HUES6 (cell line): ENCODE data around the gene POLD4.
A peak's percentile ranks its signal among the peaks of the same experiment; 100 is the strongest.
"Not testable (repeated sequence)": the region's sequence is repeated elsewhere in the genome, so short reads cannot be mapped to it uniquely, and the experiment has no call there.

Experiments
- H3K27ac ChIP-seq: 2 replicates; pipeline ENCODE4 v1.7.0; 2013; ENCODE audit warnings: low read depth, mild to moderate bottlenecking, low read length, inconsistent platforms
- H3K27me3 ChIP-seq: 2 replicates; pipeline ENCODE4 v1.6.1; 2013; ENCODE audit warnings: low read length; ENCODE audit not compliant: control insufficient read depth, insufficient read depth
- H3K36me3 ChIP-seq: 2 replicates; pipeline ENCODE4 v1.6.1; 2013; ENCODE audit warnings: low read length; ENCODE audit not compliant: control insufficient read depth, insufficient read depth
- H3K4me1 ChIP-seq: 2 replicates; pipeline ENCODE4 v1.6.1; 2013; ENCODE audit warnings: low read length; ENCODE audit not compliant: control insufficient read depth, insufficient read depth
- H3K4me3 ChIP-seq: 2 replicates; pipeline ENCODE4 v1.5.1; 2013; ENCODE audit warnings: low read depth, low read length
- H3K9ac ChIP-seq: one replicate; pipeline ENCODE4 v1.6.1; 2013; ENCODE audit warnings: mild to moderate bottlenecking, low read length
- H3K9me3 ChIP-seq: 2 replicates; pipeline ENCODE4 v1.6.1; 2013; ENCODE audit warnings: low read depth, low read length; ENCODE audit not compliant: control insufficient read depth, insufficient read depth

The POLD4 gene

GRCh38 chr11:67320011-67320410 is 33.3 kb downstream of the POLD4 start:
- Histone ChIP-seq H3K36me3 (no peaks in the 10 kb centered on the region), H3K27me3 (peaks cover 38% of the 10 kb centered on the region), H3K4me1 (peaks cover 4% of the 10 kb centered on the region; the same call in 1 of the 2 replicates), H3K27ac (no peak overlapping the region), H3K9ac (no peak overlapping the region), H3K4me3 (no peak overlapping the region), H3K9me3 (no peaks in the 10 kb centered on the region)

- H3K4me3 ChIP-seq, H3K9ac ChIP-seq: not testable (repeated sequence)
Measured at GRCh38 chr11:67318876-67319275, 34.5 kb downstream of the POLD4 start.

GRCh38 chr11:67317888-67318555 is 35.3 kb downstream of the POLD4 start:
- Histone ChIP-seq H3K4me1 (peaks cover 4% of the 10 kb centered on the region; the same call in 1 of the 2 replicates), H3K36me3 (no peaks in the 10 kb centered on the region), H3K27ac (no peak overlapping the region), H3K9ac (peak overlapping the region; percentile 25), H3K4me3 (peak overlapping the region; percentile 78), H3K27me3 (peaks cover 36% of the 10 kb centered on the region), H3K9me3 (no peaks in the 10 kb centered on the region)

More at GRCh38 chr11:67318876-67319275, 34.5 kb downstream of the POLD4 start:
- not testable (repeated sequence) for H3K27ac ChIP-seq, H3K36me3 ChIP-seq, H3K4me1 ChIP-seq, H3K9me3 ChIP-seq
- H3K27me3 ChIP-seq, result peaks cover 38% of the 10 kb centered on the region

- Histone ChIP-seq H3K9me3 (no peaks in the 10 kb centered on the region), H3K9ac (peak overlapping the region; percentile 62), H3K36me3 (no peaks in the 10 kb centered on the region), H3K27me3 (peaks cover 35% of the 10 kb centered on the region), H3K4me1 (peaks cover 4% of the 10 kb centered on the region; the same call in 1 of the 2 replicates), H3K27ac (no peak overlapping the region), H3K4me3 (peak overlapping the region; percentile 78)
Measured at GRCh38 chr11:67317205-67317887, 36.0 kb downstream of the POLD4 start.

GRCh38 chr11:67316882-67317204 is 36.5 kb downstream of the POLD4 start:
- Histone ChIP-seq H3K27ac (no peak overlapping the region), H3K9ac (peak overlapping the region; percentile 62), H3K4me1 (peaks cover 4% of the 10 kb centered on the region; the same call in 1 of the 2 replicates), H3K27me3 (peaks cover 35% of the 10 kb centered on the region), H3K4me3 (peak overlapping the region; percentile 78), H3K36me3 (peaks cover 1% of the 10 kb centered on the region; the same call in 1 of the 2 replicates), H3K9me3 (no peaks in the 10 kb centered on the region)

- H3K27me3 ChIP-seq, result peaks cover 27% of the 10 kb centered on the region
- no peak overlapping the region for H3K9ac ChIP-seq
- peaks cover 8% of the 10 kb centered on the region for H3K36me3 ChIP-seq
- H3K27ac ChIP-seq, result no peak overlapping the region
- no peaks in the 10 kb centered on the region for H3K9me3 ChIP-seq
- H3K4me3 ChIP-seq, result no peak overlapping the region
- H3K4me1 ChIP-seq, result peaks cover 4% of the 10 kb centered on the region; the same call in 1 of the 2 replicates
Measured at GRCh38 chr11:67315325-67315909, 37.9 kb downstream of the POLD4 start.

- no peak overlapping the region for H3K9ac ChIP-seq
- no peak overlapping the region for H3K27ac ChIP-seq
- peaks cover 18% of the 10 kb centered on the region for H3K36me3 ChIP-seq
- no peaks in the 10 kb centered on the region for H3K9me3 ChIP-seq
- peaks cover 4% of the 10 kb centered on the region; the same call in 1 of the 2 replicates for H3K4me1 ChIP-seq
- H3K4me3 ChIP-seq, result no peak overlapping the region
- peaks cover 15% of the 10 kb centered on the region for H3K27me3 ChIP-seq
Measured at GRCh38 chr11:67314218-67314617, 39.1 kb downstream of the POLD4 start.

- peaks cover 27% of the 10 kb centered on the region for H3K36me3 ChIP-seq
- no peak overlapping the region for H3K4me3 ChIP-seq
- H3K9ac ChIP-seq, result no peak overlapping the region
- H3K4me1 ChIP-seq, result peaks cover 2% of the 10 kb centered on the region; the same call in 1 of the 2 replicates
- no peak overlapping the region for H3K27ac ChIP-seq
- H3K27me3 ChIP-seq, result peaks cover 6% of the 10 kb centered on the region
- no peaks in the 10 kb centered on the region for H3K9me3 ChIP-seq
Measured at GRCh38 chr11:67313125-67313890, 40.0 kb downstream of the POLD4 start.

GRCh38 chr11:67312187-67313021 is 40.9 kb downstream of the POLD4 start:
- H3K27ac ChIP-seq, result no peak overlapping the region
- H3K36me3 ChIP-seq, result peaks cover 36% of the 10 kb centered on the region
- no peak overlapping the region for H3K4me3 ChIP-seq
- no peaks in the 10 kb centered on the region for H3K27me3 ChIP-seq
- H3K4me1 ChIP-seq, result no peaks in the 10 kb centered on the region
- H3K9me3 ChIP-seq, result no peaks in the 10 kb centered on the region
- H3K9ac ChIP-seq, result no peak overlapping the region

GRCh38 chr11:67311556-67312082 is 41.7 kb downstream of the POLD4 start:
- no peak overlapping the region for H3K4me3 ChIP-seq
- no peak overlapping the region for H3K27ac ChIP-seq
- H3K9ac ChIP-seq, result no peak overlapping the region
- no peaks in the 10 kb centered on the region for H3K4me1 ChIP-seq
- H3K36me3 ChIP-seq, result peaks cover 40% of the 10 kb centered on the region
- no peaks in the 10 kb centered on the region for H3K27me3 ChIP-seq
- H3K9me3 ChIP-seq, result no peaks in the 10 kb centered on the region
